Measurements from ENCODE around the gene P2RX6. TPM values are rescaled to one million over a fixed set of nuclear protein-coding genes. Genes with fewer than 3 reads are reported as not detected.
"Not testable (repeated sequence)": the region's sequence is repeated elsewhere in the genome, so short reads cannot be mapped to it uniquely, and the experiment has no call there.

The P2RX6 gene
- total and polyA plus RNA-seq, 2 of the 4 experiments (the other 2 are of a cell fraction), result 0.90 to 1.6 TPM

GRCh38 chr22:20970939-20971657, 43.9 kb upstream of the P2RX6 start:
- in situ Hi-C loops (cut with MboI; ENCODE audit: low sequenced_read_pairs), result no loop called here
- Histone ChIP-seq H2BK15ac (ENCODE audit: low read depth, low read length) (no peak overlapping the region), H4K91ac (ENCODE audit: insufficient read depth, low read depth, low read length) (no peak overlapping the region)

GRCh38 chr22:20972014-20972694, 42.8 kb upstream of the P2RX6 start:
- intact Hi-C loops (cut with micrococcal nuclease); dilution Hi-C loops (cut with HindIII; ENCODE audit: low sequenced_read_pairs, unreplicated experiment); H3K18ac ChIP-seq (ENCODE audit: low read depth, low read length); H4K8ac ChIP-seq (ENCODE audit: low read depth in 2 of 2, low read length in 2 of 2); H2AFZ ChIP-seq (replicated peaks; ENCODE audit: low read length, poor library complexity); H2AK9ac ChIP-seq (replicated peaks; ENCODE audit: low read depth, low read length, poor library complexity); H4K91ac ChIP-seq (ENCODE audit: insufficient read depth, low read depth, low read length); CTCF ChIA-PET; H3K4ac ChIP-seq (ENCODE audit: low read depth, low read length); H2BK5ac ChIP-seq (ENCODE audit: low read depth, low read length, poor library complexity, severe bottlenecking); H2BK120ac ChIP-seq (ENCODE audit: low read depth, low read length); BruUV-seq (replicated peaks); H3K4me3 ChIP-seq (ENCODE audit: insufficient read depth, low read depth, low read length); H3K27ac ChIP-seq (ENCODE audit: insufficient read depth, low read length); H3K9me3 ChIP-seq (ENCODE audit: control insufficient read depth, insufficient read depth, low read length); ATAC-seq (ENCODE audit: low read depth); H3K4me1 ChIP-seq (ENCODE audit: control insufficient read depth, insufficient read depth, low read length); H4K20me1 ChIP-seq (ENCODE audit: insufficient read depth, low read length); H3K36me3 ChIP-seq (ENCODE audit: control insufficient read depth, insufficient read depth, low read length); in situ Hi-C loops (cut with MboI; ENCODE audit: low sequenced_read_pairs); H2AK5ac ChIP-seq (ENCODE audit: low read depth, low read length); H3K9ac ChIP-seq (ENCODE audit: low read depth, low read length); H3K9me1 ChIP-seq (ENCODE audit: insufficient read depth, low read length); DNase-seq; H3K79me1 ChIP-seq (ENCODE audit: low read depth in 1 of 2, low read length in 2 of 2); H3K4me2 ChIP-seq (ENCODE audit: low read depth, low read length); H3K14ac ChIP-seq (replicated peaks; ENCODE audit: low read depth, low read length); H3K27me3 ChIP-seq (ENCODE audit: control insufficient read depth, insufficient read depth, low read length); H4K5ac ChIP-seq (ENCODE audit: low read depth, low read length); H2BK20ac ChIP-seq (ENCODE audit: low read depth, low read length); H3K23ac ChIP-seq (ENCODE audit: low read depth, low read length); H3K56ac ChIP-seq (ENCODE audit: extremely low read depth, insufficient read depth, low read length); H2BK15ac ChIP-seq (ENCODE audit: low read depth, low read length): not testable (repeated sequence)
- POLR2A ChIA-PET (ENCODE audit: unreplicated experiment), result interaction anchor here (1.0 kb wide), 1 partner anchor 10 kb away, joined by 6 read pairs; the partner anchor contains the start of gene LZTR1
- no CpG with 5 or more reads among the region's 11 CpGs for WGBS, 2 experiments (ENCODE audit: extremely low coverage in 2 of 2, insufficient read length in 1 of 2)

More at GRCh38 chr22:20970939-20971657, 43.9 kb upstream of the P2RX6 start:
- Histone ChIP-seq H4K8ac (ENCODE audit: low read depth in 2 of 2, low read length in 2 of 2) (no peak overlapping the region), H2BK120ac (ENCODE audit: low read depth, low read length) (no peak overlapping the region), H3K14ac (replicated peaks; ENCODE audit: low read depth, low read length) (no peak overlapping the region), H3K79me1 (ENCODE audit: low read depth in 1 of 2, low read length in 2 of 2) (no peaks in the 10 kb centered on the region), H3K27me3 (ENCODE audit: control insufficient read depth, insufficient read depth, low read length) (peaks cover 14% of the 10 kb centered on the region; the same call in 1 of the 2 replicates), H3K9me3 (ENCODE audit: control insufficient read depth, insufficient read depth, low read length) (no peaks in the 10 kb centered on the region), H3K27ac (ENCODE audit: insufficient read depth, low read length) (no peak overlapping the region), H2AK9ac (replicated peaks; ENCODE audit: low read depth, low read length, poor library complexity) (peak overlapping the region; percentile 23), H3K4me1 (ENCODE audit: control insufficient read depth, insufficient read depth, low read length) (no peaks in the 10 kb centered on the region), H3K4me3 (ENCODE audit: insufficient read depth, low read depth, low read length) (no peak overlapping the region), H3K4ac (ENCODE audit: low read depth, low read length) (no peak overlapping the region), H3K9me1 (ENCODE audit: insufficient read depth, low read length) (no peaks in the 10 kb centered on the region), H3K4me2 (ENCODE audit: low read depth, low read length) (no peak overlapping the region), H2AFZ (replicated peaks; ENCODE audit: low read length, poor library complexity) (peak overlapping the region; percentile 6), H3K56ac (ENCODE audit: extremely low read depth, insufficient read depth, low read length) (no peak overlapping the region), H2AK5ac (ENCODE audit: low read depth, low read length) (no peak overlapping the region), H3K9ac (ENCODE audit: low read depth, low read length) (no peak overlapping the region), H3K18ac (ENCODE audit: low read depth, low read length) (no peak overlapping the region), H2BK20ac (ENCODE audit: low read depth, low read length) (no peak overlapping the region), H4K20me1 (ENCODE audit: insufficient read depth, low read length) (no peaks in the 10 kb centered on the region), H4K5ac (ENCODE audit: low read depth, low read length) (no peak overlapping the region), H3K36me3 (ENCODE audit: control insufficient read depth, insufficient read depth, low read length) (no peaks in the 10 kb centered on the region), H2BK5ac (ENCODE audit: low read depth, low read length, poor library complexity, severe bottlenecking) (no peak overlapping the region), H3K23ac (ENCODE audit: low read depth, low read length) (no peak overlapping the region)
- ChIA-PET CTCF (no interaction called here), POLR2A (ENCODE audit: unreplicated experiment) (no interaction called here)
- ATAC-seq (ENCODE audit: low read depth), result no peak
- intact Hi-C loops (cut with micrococcal nuclease) (no loop called here), dilution Hi-C loops (cut with HindIII; ENCODE audit: low sequenced_read_pairs, unreplicated experiment) (no loop called here)
- no peak for DNase-seq
- no TSS peak for BruUV-seq (replicated peaks)
- 0% methylated on average over 1 of the region's 4 CpGs; no CpG with 5 or more reads in 1 of the 2 experiments for WGBS, 2 experiments (ENCODE audit: extremely low coverage in 2 of 2, insufficient read length in 1 of 2)
- no peak for TF ChIP-seq POLR2A (IDR thresholded peaks at IDR 0.05; ENCODE audit: low read depth, low read length)
- TF ChIP-seq MXI1 (IDR thresholded peaks at IDR 0.05; ENCODE audit: borderline replicate concordance, low read depth, low read length), result no peak
